Measurements from ENCODE around the gene ABCA3. TPM values are rescaled to one million over a fixed set of nuclear protein-coding genes. Genes with fewer than 3 reads are reported as not detected.
"Not testable (repeated sequence)": the region's sequence is repeated elsewhere in the genome, so short reads cannot be mapped to it uniquely, and the experiment has no call there.

ABCA3 gene
- total and polyA plus RNA-seq, 2 donors (not counting 1 experiment from before 2014, with no cell fraction given), result 1.7 to 6.1 TPM

GRCh38 chr16:2243031-2243528, 97.4 kb downstream of the ABCA3 start:
- Histone ChIP-seq H3K9ac (ENCODE audit: insufficient read depth, low read length) (no peak overlapping the region), H3K4me3 (replicated peaks in 1 of 4; ENCODE audit: control extremely low read depth in 1 of 4, insufficient read depth in 1 of 4, low read depth in 3 of 4, low read length in 4 of 4) (no peak overlapping the region), H4K20me1 (ENCODE audit: control insufficient read depth, extremely low read depth, insufficient read depth, low read length) (no peaks in the 10 kb centered on the region), H3K4me2 (ENCODE audit: extremely low read depth, insufficient read depth, low read length) (no peak overlapping the region), H3K9me3 (ENCODE audit: control insufficient read depth, insufficient read depth, low read depth, low read length) (no peaks in the 10 kb centered on the region), H3K27me3 (ENCODE audit: control insufficient read depth, insufficient read depth, low read length) (no peaks in the 10 kb centered on the region), H3K27ac (ENCODE audit: insufficient read depth, low read length) (no peak overlapping the region), H3K79me2 (ENCODE audit: control insufficient read depth, insufficient read depth, low read length) (no peaks in the 10 kb centered on the region), H3K4me1 (ENCODE audit: control insufficient read depth, extremely low read depth, insufficient read depth, low read length) (no peaks in the 10 kb centered on the region), H2AFZ (ENCODE audit: low read length) (no peak overlapping the region), H3K36me3 (ENCODE audit: control insufficient read depth, insufficient read depth, low read length) (peaks cover 26% of the 10 kb centered on the region)
- DNase-seq (ENCODE audit: low read depth in 2 of 2), result no peak
- TF ChIP-seq EZH2 (IDR thresholded peaks at IDR 0.05; ENCODE audit: low read length, missing control alignments) (no peak), CTCF (conservative IDR thresholded peaks at IDR 0.05 in 1 of 2, IDR thresholded peaks at IDR 0.05 in 1 of 2; ENCODE audit: low read depth in 1 of 2, low read length in 2 of 2) (no peak)

- Histone ChIP-seq H2AFZ (ENCODE audit: low read length) (no peak overlapping the region), H4K20me1 (ENCODE audit: control insufficient read depth, extremely low read depth, insufficient read depth, low read length) (no peaks in the 10 kb centered on the region), H3K9ac (ENCODE audit: insufficient read depth, low read length) (no peak overlapping the region), H3K27ac (ENCODE audit: insufficient read depth, low read length) (no peak overlapping the region), H3K27me3 (ENCODE audit: control insufficient read depth, insufficient read depth, low read length) (no peaks in the 10 kb centered on the region), H3K4me3 (replicated peaks in 1 of 4; ENCODE audit: control extremely low read depth in 1 of 4, insufficient read depth in 1 of 4, low read depth in 3 of 4, low read length in 4 of 4) (no peak overlapping the region), H3K79me2 (ENCODE audit: control insufficient read depth, insufficient read depth, low read length) (no peaks in the 10 kb centered on the region), H3K4me1 (ENCODE audit: control insufficient read depth, extremely low read depth, insufficient read depth, low read length) (no peaks in the 10 kb centered on the region), H3K9me3 (ENCODE audit: control insufficient read depth, insufficient read depth, low read depth, low read length) (no peaks in the 10 kb centered on the region), H3K4me2 (ENCODE audit: extremely low read depth, insufficient read depth, low read length) (no peak overlapping the region), H3K36me3 (ENCODE audit: control insufficient read depth, insufficient read depth, low read length) (peaks cover 26% of the 10 kb centered on the region)
- no peak for TF ChIP-seq CTCF (conservative IDR thresholded peaks at IDR 0.05 in 1 of 2, IDR thresholded peaks at IDR 0.05 in 1 of 2; ENCODE audit: low read depth in 1 of 2, low read length in 2 of 2)
- no peak for TF ChIP-seq EZH2 (IDR thresholded peaks at IDR 0.05; ENCODE audit: low read length, missing control alignments)
- DNase-seq (ENCODE audit: low read depth in 2 of 2), result no peak
Measured at GRCh38 chr16:2242598-2242997, 97.9 kb downstream of the ABCA3 start.

DNA sequence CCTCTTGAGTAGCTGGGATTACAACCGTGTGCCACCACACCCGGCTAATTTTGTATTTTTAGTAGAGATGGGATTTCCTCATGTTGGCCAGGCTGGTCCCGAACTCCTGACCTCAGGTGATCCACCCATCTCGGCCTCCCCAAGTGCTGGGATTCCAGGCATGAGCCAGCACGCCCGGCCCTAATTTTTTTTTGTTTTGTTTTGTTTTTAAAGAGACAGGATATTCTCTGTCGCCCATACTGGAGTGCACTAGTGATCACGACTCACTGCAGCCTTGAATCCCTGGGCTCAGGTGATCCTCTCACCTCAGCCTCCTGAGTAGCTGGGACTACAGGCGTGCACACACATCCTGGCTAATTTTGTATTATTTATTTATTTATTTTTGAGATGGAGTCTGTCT, 100.2 kb downstream of the ABCA3 start:
- H3K4me1 ChIP-seq (ENCODE audit: control insufficient read depth, extremely low read depth, insufficient read depth, low read length); H3K79me2 ChIP-seq (ENCODE audit: control insufficient read depth, insufficient read depth, low read length); H3K4me3 ChIP-seq (replicated peaks in 1 of 4; ENCODE audit: control extremely low read depth in 1 of 4, insufficient read depth in 1 of 4, low read depth in 3 of 4, low read length in 4 of 4); H3K4me2 ChIP-seq (ENCODE audit: extremely low read depth, insufficient read depth, low read length); DNase-seq (ENCODE audit: low read depth in 2 of 2); H2AFZ ChIP-seq (ENCODE audit: low read length); H3K27ac ChIP-seq (ENCODE audit: insufficient read depth, low read length); H4K20me1 ChIP-seq (ENCODE audit: control insufficient read depth, extremely low read depth, insufficient read depth, low read length); H3K27me3 ChIP-seq (ENCODE audit: control insufficient read depth, insufficient read depth, low read length); H3K9ac ChIP-seq (ENCODE audit: insufficient read depth, low read length); H3K9me3 ChIP-seq (ENCODE audit: control insufficient read depth, insufficient read depth, low read depth, low read length): not testable (repeated sequence)
- H3K36me3 ChIP-seq (ENCODE audit: control insufficient read depth, insufficient read depth, low read length), result peaks cover 20% of the 10 kb centered on the region

All from fibroblast of lung (primary cell).